WTC11 (cell line): Measurements from ENCODE around the gene NRG2. TPM values are rescaled to one million over a fixed set of nuclear protein-coding genes. Genes with fewer than 3 reads are reported as not detected.

ENCODE experiments used
- ATAC-seq: fragments of 200-7000 bp; cut with Tn5 transposase; 2 replicates; pipeline ENCODE4 v1.10.0; 2021; ENCODE audit warnings: mild to moderate bottlenecking, moderate library complexity
- CTCF ChIA-PET: fragments of 300-600 bp; sonication (Branson Sonifier 250); formaldehyde crosslinking; loops from one replicate; lab custom pipeline; 2021; ENCODE audit warnings: antibody characterized with exemption; lab: Charles Lee
- POLR2A ChIA-PET: fragments of 350-600 bp; sonication (Branson Sonifier 250); formaldehyde crosslinking; loops from one replicate; lab custom pipeline; 2021; ENCODE audit warnings: antibody characterized with exemption; lab: Charles Lee
- DNase-seq: peaks from one replicate; pipeline ENCODE4 v3.0.0; 2021; ENCODE audit warnings: low spot score
- H3K27ac Mint-ChIP-seq: 2 replicates; pipeline ENCODE4 v1.8.0; 2021; ENCODE audit warnings: mixed read lengths
- H3K27me3 Mint-ChIP-seq: 2 replicates; pipeline ENCODE4 v1.8.0; 2021; ENCODE audit warnings: low read depth, mild to moderate bottlenecking, moderate library complexity, mixed read lengths
- H3K36me3 Mint-ChIP-seq: 2 replicates; pipeline ENCODE4 v1.8.0; 2021; ENCODE audit warnings: mixed read lengths
- H3K4me1 Mint-ChIP-seq: 2 replicates; pipeline ENCODE4 v1.8.0; 2022; ENCODE audit warnings: mixed read lengths
- H3K4me3 Mint-ChIP-seq: 2 replicates; pipeline ENCODE4 v1.8.0; 2021; ENCODE audit warnings: mild to moderate bottlenecking, moderate library complexity, mixed read lengths
- H3K9me3 Mint-ChIP-seq: 2 replicates; pipeline ENCODE4 v1.8.0; 2021; ENCODE audit warnings: mixed read lengths
- CBFB ChIP-seq: sonication (generic); formaldehyde crosslinking; IDR thresholded peaks from 2 replicates; pipeline ENCODE4 v1.8.1; 2022; ENCODE audit warnings: mild to moderate bottlenecking, low read depth, missing genetic modification reagents
- EMX1 ChIP-seq: fragments of 250-450 bp; sonication (Bioruptor Pico); IDR thresholded peaks from 2 replicates; pipeline ENCODE4 v1.8.0; 2021; ENCODE audit warnings: mild to moderate bottlenecking
- GABPB1 ChIP-seq: sonication (generic); formaldehyde crosslinking; IDR thresholded peaks from 2 replicates; pipeline ENCODE4 v1.8.1; 2023; ENCODE audit warnings: mild to moderate bottlenecking, missing genetic modification reagents
- NFATC4 ChIP-seq: fragments of 250-450 bp; sonication (Bioruptor Pico); IDR thresholded peaks from 2 replicates; pipeline ENCODE4 v1.9.0; 2021; ENCODE audit warnings: mild to moderate bottlenecking
- NR1H2 ChIP-seq: sonication (generic); formaldehyde crosslinking; IDR thresholded peaks from 2 replicates; pipeline ENCODE4 v1.9.0; 2021; ENCODE audit warnings: mild to moderate bottlenecking, moderate library complexity, missing genetic modification reagents
- OVOL2 ChIP-seq: fragments of 250-450 bp; sonication (Bioruptor Pico); IDR thresholded peaks from 2 replicates; pipeline ENCODE4 v1.9.0; 2021; ENCODE audit warnings: mild to moderate bottlenecking, borderline replicate concordance
- PRRX2 ChIP-seq: fragments of 250-450 bp; sonication (Bioruptor Pico); IDR thresholded peaks from 2 replicates; pipeline ENCODE4 v1.8.0; 2021; ENCODE audit warnings: mild to moderate bottlenecking
- SP1 ChIP-seq: sonication (generic); formaldehyde crosslinking; conservative IDR thresholded peaks from 2 replicates; pipeline ENCODE4 v1.8.1; 2022; ENCODE audit warnings: missing genetic modification reagents
- TEAD1 ChIP-seq: sonication (generic); formaldehyde crosslinking; IDR thresholded peaks from 2 replicates; pipeline ENCODE4 v1.8.0; 2022; ENCODE audit warnings: mild to moderate bottlenecking, missing genetic modification reagents
- ZNF121 ChIP-seq: sonication (generic); formaldehyde crosslinking; IDR thresholded peaks from 2 replicates; pipeline ENCODE4 v1.8.0; 2023; ENCODE audit warnings: missing genetic modification reagents
- ZNF263 ChIP-seq: sonication (generic); formaldehyde crosslinking; IDR thresholded peaks from 2 replicates; pipeline ENCODE4 v1.8.1; 2022; ENCODE audit warnings: low read depth, mild to moderate bottlenecking, moderate library complexity, missing genetic modification reagents
- total RNA-seq: library from RNA; stranded (reverse); gene quantifications from 3 replicates; pipeline ENCODE4 v1.2.3, GENCODE V29; 2021
- TF ChIP-seq, protein P1 (sequence below): sonication (generic); formaldehyde crosslinking; IDR thresholded peaks from 2 replicates; pipeline ENCODE4 v1.8.1; 2022; ENCODE audit warnings: missing genetic modification reagents, borderline replicate concordance
- TF ChIP-seq, protein P2 (sequence below): sonication (generic); formaldehyde crosslinking; IDR thresholded peaks from 2 replicates; pipeline ENCODE4 v1.8.0; 2022; ENCODE audit warnings: mild to moderate bottlenecking, missing genetic modification reagents
- TF ChIP-seq, protein P3 (sequence below): fragments of 250-450 bp; sonication (Bioruptor Pico); IDR thresholded peaks from 2 replicates; pipeline ENCODE4 v1.9.0; 2021; ENCODE audit warnings: moderate library complexity, mild to moderate bottlenecking, inconsistent platforms, borderline replicate concordance
- TF ChIP-seq, protein P4 (sequence below): sonication (generic); formaldehyde crosslinking; IDR thresholded peaks from 2 replicates; pipeline ENCODE4 v1.8.0; 2023; ENCODE audit warnings: missing genetic modification reagents
- TF ChIP-seq, protein P5 (sequence below): fragments of 250-450 bp; sonication (Bioruptor Pico); IDR thresholded peaks from 2 replicates; pipeline ENCODE4 v1.9.0; 2021; ENCODE audit warnings: mild to moderate bottlenecking
- TF ChIP-seq, protein P6 (sequence below): sonication (generic); formaldehyde crosslinking; IDR thresholded peaks from 2 replicates; pipeline ENCODE4 v1.8.0; 2023; ENCODE audit warnings: missing genetic modification reagents, mild to moderate bottlenecking, borderline replicate concordance
- TF ChIP-seq, protein P7 (sequence below): sonication (generic); formaldehyde crosslinking; IDR thresholded peaks from 2 replicates; pipeline ENCODE4 v1.8.1; 2023; ENCODE audit warnings: mild to moderate bottlenecking, moderate library complexity, missing genetic modification reagents
- TF ChIP-seq, protein P8 (sequence below): sonication (generic); formaldehyde crosslinking; IDR thresholded peaks from 2 replicates; pipeline ENCODE4 v1.8.1; 2023; ENCODE audit warnings: mild to moderate bottlenecking, missing genetic modification reagents

The NRG2 gene
- total RNA-seq, 1 experiment from 2014 or later = 0.44 TPM

DNA sequence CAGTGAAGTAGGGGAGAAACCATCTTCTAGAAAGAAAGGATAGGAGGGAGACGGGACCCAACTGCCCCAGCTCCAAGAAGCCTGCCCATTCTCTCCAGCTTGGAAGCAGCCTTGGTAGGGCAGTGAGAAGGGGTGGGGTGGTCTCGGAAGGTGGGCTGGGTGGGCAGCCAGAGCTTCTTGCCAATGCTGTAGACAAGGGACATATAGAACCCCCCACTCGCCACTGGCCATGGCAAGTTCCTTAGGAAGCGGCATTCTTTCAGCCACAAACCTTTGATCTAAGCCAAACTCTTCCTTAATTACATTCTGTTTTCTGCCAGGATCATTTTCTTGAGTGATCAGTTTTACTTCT is 157.3 kb downstream of the NRG2 start (continued):
- TF ChIP-seq, protein P1, sequence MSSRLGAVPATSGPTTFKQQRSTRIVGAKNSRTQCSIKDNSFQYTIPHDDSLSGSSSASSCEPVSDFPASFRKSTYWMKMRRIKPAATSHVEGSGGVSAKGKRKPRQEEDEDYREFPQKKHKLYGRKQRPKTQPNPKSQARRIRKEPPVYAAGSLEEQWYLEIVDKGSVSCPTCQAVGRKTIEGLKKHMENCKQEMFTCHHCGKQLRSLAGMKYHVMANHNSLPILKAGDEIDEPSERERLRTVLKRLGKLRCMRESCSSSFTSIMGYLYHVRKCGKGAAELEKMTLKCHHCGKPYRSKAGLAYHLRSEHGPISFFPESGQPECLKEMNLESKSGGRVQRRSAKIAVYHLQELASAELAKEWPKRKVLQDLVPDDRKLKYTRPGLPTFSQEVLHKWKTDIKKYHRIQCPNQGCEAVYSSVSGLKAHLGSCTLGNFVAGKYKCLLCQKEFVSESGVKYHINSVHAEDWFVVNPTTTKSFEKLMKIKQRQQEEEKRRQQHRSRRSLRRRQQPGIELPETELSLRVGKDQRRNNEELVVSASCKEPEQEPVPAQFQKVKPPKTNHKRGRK (CRISPR knock-in tag) = no peak
- no peak for TF ChIP-seq CBFB (CRISPR knock-in tag)
- no peak for TF ChIP-seq SP1 (CRISPR knock-in tag)
- TF ChIP-seq GABPB1 (CRISPR knock-in tag) = no peak
- no peak for TF ChIP-seq PRRX2 (CRISPR knock-in tag)
- TF ChIP-seq NR1H2 = no peak
- TF ChIP-seq, all 79 proteins: peak for 0

DNA sequence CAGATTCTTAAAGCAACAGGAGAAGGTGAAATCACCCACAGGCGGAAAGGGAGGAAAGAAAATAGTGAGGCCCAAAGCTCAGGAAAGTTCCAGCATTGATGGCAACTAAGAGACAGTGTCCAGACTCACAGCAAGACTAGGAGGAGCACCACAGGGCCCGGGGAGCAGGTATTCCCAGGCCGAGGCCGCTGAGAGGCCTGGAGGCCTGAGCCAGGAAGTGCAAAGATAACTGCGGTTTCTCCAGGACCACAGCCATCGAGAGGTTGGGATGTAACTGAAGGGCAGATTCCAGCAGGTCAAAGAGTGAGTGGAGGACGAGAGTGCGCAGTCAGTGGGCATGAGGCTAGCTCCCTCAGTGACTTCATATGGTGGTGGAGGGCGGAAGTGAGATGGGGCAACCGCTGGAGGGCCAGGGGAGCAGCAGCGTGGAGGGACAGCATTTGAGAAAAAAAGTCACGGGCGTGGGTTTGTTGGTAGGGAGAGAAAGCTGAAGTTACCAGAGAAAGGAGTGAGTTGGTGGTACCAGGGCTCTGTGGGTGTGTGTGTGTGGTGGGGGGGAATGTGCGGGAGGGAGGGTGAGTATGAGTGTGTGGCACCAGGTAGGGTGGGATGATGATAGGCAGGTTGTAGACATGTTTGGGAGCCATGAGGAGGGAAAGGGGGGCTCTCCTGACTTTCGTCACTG is 157.8 kb downstream of the NRG2 start:
- DNase-seq = no peak
- no peaks in the 10 kb centered on the region for H3K9me3 Mint-ChIP-seq
- ChIA-PET POLR2A (no interaction called here), CTCF (interaction anchor here (2.5 to 5.7 kb wide), 3 partner anchors 13 to 84 kb away, joined by 10 to 61 read pairs (median 15); no protein-coding TSS in a partner anchor)
- no peak for ATAC-seq
- no peaks in the 10 kb centered on the region for H3K36me3 Mint-ChIP-seq
- H3K27me3 Mint-ChIP-seq = peaks cover 2% of the 10 kb centered on the region; the same call in 1 of the 2 replicates
- peaks cover 6% of the 10 kb centered on the region; the same call in 1 of the 2 replicates for H3K4me1 Mint-ChIP-seq
- H3K4me3 Mint-ChIP-seq = no peak overlapping the region
- H3K27ac Mint-ChIP-seq = no peak overlapping the region
- TF ChIP-seq, protein P2, sequence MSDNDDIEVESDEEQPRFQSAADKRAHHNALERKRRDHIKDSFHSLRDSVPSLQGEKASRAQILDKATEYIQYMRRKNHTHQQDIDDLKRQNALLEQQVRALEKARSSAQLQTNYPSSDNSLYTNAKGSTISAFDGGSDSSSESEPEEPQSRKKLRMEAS (CRISPR knock-in tag) = no peak
- no peak for TF ChIP-seq ZNF263 (CRISPR knock-in tag)
- no peak for TF ChIP-seq EMX1 (CRISPR knock-in tag)
- no peak for TF ChIP-seq NFATC4 (CRISPR knock-in tag)
- TF ChIP-seq, protein P3, sequence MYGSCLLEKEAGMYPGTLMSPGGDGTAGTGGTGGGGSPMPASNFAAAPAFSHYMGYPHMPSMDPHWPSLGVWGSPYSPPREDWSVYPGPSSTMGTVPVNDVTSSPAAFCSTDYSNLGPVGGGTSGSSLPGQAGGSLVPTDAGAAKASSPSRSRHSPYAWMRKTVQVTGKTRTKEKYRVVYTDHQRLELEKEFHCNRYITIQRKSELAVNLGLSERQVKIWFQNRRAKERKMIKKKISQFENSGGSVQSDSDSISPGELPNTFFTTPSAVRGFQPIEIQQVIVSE = no peak
- no peak for TF ChIP-seq TEAD1
- TF ChIP-seq, protein P4, sequence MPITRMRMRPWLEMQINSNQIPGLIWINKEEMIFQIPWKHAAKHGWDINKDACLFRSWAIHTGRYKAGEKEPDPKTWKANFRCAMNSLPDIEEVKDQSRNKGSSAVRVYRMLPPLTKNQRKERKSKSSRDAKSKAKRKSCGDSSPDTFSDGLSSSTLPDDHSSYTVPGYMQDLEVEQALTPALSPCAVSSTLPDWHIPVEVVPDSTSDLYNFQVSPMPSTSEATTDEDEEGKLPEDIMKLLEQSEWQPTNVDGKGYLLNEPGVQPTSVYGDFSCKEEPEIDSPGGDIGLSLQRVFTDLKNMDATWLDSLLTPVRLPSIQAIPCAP (CRISPR knock-in tag) = no peak
- TF ChIP-seq, protein P5, sequence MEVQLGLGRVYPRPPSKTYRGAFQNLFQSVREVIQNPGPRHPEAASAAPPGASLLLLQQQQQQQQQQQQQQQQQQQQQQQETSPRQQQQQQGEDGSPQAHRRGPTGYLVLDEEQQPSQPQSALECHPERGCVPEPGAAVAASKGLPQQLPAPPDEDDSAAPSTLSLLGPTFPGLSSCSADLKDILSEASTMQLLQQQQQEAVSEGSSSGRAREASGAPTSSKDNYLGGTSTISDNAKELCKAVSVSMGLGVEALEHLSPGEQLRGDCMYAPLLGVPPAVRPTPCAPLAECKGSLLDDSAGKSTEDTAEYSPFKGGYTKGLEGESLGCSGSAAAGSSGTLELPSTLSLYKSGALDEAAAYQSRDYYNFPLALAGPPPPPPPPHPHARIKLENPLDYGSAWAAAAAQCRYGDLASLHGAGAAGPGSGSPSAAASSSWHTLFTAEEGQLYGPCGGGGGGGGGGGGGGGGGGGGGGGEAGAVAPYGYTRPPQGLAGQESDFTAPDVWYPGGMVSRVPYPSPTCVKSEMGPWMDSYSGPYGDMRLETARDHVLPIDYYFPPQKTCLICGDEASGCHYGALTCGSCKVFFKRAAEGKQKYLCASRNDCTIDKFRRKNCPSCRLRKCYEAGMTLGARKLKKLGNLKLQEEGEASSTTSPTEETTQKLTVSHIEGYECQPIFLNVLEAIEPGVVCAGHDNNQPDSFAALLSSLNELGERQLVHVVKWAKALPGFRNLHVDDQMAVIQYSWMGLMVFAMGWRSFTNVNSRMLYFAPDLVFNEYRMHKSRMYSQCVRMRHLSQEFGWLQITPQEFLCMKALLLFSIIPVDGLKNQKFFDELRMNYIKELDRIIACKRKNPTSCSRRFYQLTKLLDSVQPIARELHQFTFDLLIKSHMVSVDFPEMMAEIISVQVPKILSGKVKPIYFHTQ = no peak
- TF ChIP-seq, protein P6, sequence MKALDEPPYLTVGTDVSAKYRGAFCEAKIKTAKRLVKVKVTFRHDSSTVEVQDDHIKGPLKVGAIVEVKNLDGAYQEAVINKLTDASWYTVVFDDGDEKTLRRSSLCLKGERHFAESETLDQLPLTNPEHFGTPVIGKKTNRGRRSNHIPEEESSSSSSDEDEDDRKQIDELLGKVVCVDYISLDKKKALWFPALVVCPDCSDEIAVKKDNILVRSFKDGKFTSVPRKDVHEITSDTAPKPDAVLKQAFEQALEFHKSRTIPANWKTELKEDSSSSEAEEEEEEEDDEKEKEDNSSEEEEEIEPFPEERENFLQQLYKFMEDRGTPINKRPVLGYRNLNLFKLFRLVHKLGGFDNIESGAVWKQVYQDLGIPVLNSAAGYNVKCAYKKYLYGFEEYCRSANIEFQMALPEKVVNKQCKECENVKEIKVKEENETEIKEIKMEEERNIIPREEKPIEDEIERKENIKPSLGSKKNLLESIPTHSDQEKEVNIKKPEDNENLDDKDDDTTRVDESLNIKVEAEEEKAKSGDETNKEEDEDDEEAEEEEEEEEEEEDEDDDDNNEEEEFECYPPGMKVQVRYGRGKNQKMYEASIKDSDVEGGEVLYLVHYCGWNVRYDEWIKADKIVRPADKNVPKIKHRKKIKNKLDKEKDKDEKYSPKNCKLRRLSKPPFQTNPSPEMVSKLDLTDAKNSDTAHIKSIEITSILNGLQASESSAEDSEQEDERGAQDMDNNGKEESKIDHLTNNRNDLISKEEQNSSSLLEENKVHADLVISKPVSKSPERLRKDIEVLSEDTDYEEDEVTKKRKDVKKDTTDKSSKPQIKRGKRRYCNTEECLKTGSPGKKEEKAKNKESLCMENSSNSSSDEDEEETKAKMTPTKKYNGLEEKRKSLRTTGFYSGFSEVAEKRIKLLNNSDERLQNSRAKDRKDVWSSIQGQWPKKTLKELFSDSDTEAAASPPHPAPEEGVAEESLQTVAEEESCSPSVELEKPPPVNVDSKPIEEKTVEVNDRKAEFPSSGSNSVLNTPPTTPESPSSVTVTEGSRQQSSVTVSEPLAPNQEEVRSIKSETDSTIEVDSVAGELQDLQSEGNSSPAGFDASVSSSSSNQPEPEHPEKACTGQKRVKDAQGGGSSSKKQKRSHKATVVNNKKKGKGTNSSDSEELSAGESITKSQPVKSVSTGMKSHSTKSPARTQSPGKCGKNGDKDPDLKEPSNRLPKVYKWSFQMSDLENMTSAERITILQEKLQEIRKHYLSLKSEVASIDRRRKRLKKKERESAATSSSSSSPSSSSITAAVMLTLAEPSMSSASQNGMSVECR (CRISPR knock-in tag) = no peak
- no peak for TF ChIP-seq OVOL2 (CRISPR knock-in tag)
- TF ChIP-seq, protein P7, sequence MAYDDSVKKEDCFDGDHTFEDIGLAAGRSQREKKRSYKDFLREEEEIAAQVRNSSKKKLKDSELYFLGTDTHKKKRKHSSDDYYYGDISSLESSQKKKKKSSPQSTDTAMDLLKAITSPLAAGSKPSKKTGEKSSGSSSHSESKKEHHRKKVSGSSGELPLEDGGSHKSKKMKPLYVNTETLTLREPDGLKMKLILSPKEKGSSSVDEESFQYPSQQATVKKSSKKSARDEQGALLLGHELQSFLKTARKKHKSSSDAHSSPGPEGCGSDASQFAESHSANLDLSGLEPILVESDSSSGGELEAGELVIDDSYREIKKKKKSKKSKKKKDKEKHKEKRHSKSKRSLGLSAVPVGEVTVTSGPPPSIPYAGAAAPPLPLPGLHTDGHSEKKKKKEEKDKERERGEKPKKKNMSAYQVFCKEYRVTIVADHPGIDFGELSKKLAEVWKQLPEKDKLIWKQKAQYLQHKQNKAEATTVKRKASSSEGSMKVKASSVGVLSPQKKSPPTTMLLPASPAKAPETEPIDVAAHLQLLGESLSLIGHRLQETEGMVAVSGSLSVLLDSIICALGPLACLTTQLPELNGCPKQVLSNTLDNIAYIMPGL = no peak
- TF ChIP-seq, protein P8, sequence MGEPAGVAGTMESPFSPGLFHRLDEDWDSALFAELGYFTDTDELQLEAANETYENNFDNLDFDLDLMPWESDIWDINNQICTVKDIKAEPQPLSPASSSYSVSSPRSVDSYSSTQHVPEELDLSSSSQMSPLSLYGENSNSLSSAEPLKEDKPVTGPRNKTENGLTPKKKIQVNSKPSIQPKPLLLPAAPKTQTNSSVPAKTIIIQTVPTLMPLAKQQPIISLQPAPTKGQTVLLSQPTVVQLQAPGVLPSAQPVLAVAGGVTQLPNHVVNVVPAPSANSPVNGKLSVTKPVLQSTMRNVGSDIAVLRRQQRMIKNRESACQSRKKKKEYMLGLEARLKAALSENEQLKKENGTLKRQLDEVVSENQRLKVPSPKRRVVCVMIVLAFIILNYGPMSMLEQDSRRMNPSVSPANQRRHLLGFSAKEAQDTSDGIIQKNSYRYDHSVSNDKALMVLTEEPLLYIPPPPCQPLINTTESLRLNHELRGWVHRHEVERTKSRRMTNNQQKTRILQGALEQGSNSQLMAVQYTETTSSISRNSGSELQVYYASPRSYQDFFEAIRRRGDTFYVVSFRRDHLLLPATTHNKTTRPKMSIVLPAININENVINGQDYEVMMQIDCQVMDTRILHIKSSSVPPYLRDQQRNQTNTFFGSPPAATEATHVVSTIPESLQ (CRISPR knock-in tag) = no peak
- no peak for TF ChIP-seq ZNF121 (CRISPR knock-in tag)
- TF ChIP-seq, protein P1 (CRISPR knock-in tag) = no peak
